ENCODE data around the gene TEDC1. TPM values are rescaled to one million over a fixed set of nuclear protein-coding genes. Genes with fewer than 3 reads are reported as not detected.

The TEDC1 gene
- total RNA-seq, 1 donor from 2014 or later = 18.1 TPM

GRCh38 chr14:105499256-105500035 is 8.4 kb downstream of the TEDC1 start:
- ATAC-seq (ENCODE audit: low read depth) = no peak
- CTCF ChIA-PET = no interaction called here
- Mint-ChIP-seq H3K4me1 (no peaks in the 10 kb centered on the region), H3K27me3 (peaks cover 4% of the 10 kb centered on the region), H3K9me3 (no peaks in the 10 kb centered on the region), H3K4me3 (no peak overlapping the region), H3K27ac (no peak overlapping the region), H3K36me3 (ENCODE audit: low read depth) (no peaks in the 10 kb centered on the region)
- no peak for DNase-seq
- TF ChIP-seq CTCF (IDR thresholded peaks at IDR 0.05) = no peak
- POLR2A ChIA-PET = no interaction called here
- intact Hi-C loops (cut with micrococcal nuclease) = no loop called here

GRCh38 chr14:105500036-105500725 is 9.1 kb downstream of the TEDC1 start:
- H3K27ac Mint-ChIP-seq = no peak overlapping the region
- ChIA-PET CTCF (no interaction called here), POLR2A (no interaction called here)
- H3K36me3 Mint-ChIP-seq (ENCODE audit: low read depth) = no peaks in the 10 kb centered on the region
- intact Hi-C loops (cut with micrococcal nuclease) = no loop called here
- DNase-seq = no peak
- no peaks in the 10 kb centered on the region for H3K9me3 Mint-ChIP-seq
- H3K4me3 Mint-ChIP-seq = no peak overlapping the region
- TF ChIP-seq CTCF (IDR thresholded peaks at IDR 0.05) = no peak
- H3K27me3 Mint-ChIP-seq = peaks cover 4% of the 10 kb centered on the region
- no peaks in the 10 kb centered on the region for H3K4me1 Mint-ChIP-seq
- no peak for ATAC-seq (ENCODE audit: low read depth)

- Mint-ChIP-seq H3K27ac (no peak overlapping the region), H3K9me3 (no peaks in the 10 kb centered on the region), H3K4me3 (no peak overlapping the region), H3K36me3 (ENCODE audit: low read depth) (no peaks in the 10 kb centered on the region), H3K4me1 (no peaks in the 10 kb centered on the region), H3K27me3 (peaks cover 4% of the 10 kb centered on the region)
- ATAC-seq (ENCODE audit: low read depth) (no peak), DNase-seq (no peak)
- CTCF ChIA-PET = no interaction called here
- intact Hi-C loops (cut with micrococcal nuclease) = no loop called here
- POLR2A ChIA-PET = no interaction called here
- no peak for TF ChIP-seq CTCF (IDR thresholded peaks at IDR 0.05)
These were observed 9.7 kb downstream of the TEDC1 start for GRCh38 chr14:105500726-105501101.

- Mint-ChIP-seq H3K27ac (no peak overlapping the region), H3K4me3 (no peak overlapping the region), H3K36me3 (ENCODE audit: low read depth) (no peaks in the 10 kb centered on the region), H3K9me3 (no peaks in the 10 kb centered on the region), H3K4me1 (no peaks in the 10 kb centered on the region), H3K27me3 (peaks cover 4% of the 10 kb centered on the region)
- ChIA-PET CTCF (no interaction called here), POLR2A (no interaction called here)
- DNase-seq (no peak), ATAC-seq (ENCODE audit: low read depth) (no peak)
- intact Hi-C loops (cut with micrococcal nuclease) = no loop called here
- no peak for TF ChIP-seq CTCF (IDR thresholded peaks at IDR 0.05)
These were observed 10.7 kb downstream of the TEDC1 start for GRCh38 chr14:105501504-105502291.
